ENCODE data around the gene PPM1H.

GRCh38 chr12:62618930-62619329 is 316.0 kb downstream of the PPM1H start:
- TF ChIP-seq E2F4 (CRISPR knock-in tag; IDR thresholded peaks at IDR 0.05; ENCODE audit: borderline replicate concordance, low read depth) = no peak
- TF ChIP-seq, protein P1, sequence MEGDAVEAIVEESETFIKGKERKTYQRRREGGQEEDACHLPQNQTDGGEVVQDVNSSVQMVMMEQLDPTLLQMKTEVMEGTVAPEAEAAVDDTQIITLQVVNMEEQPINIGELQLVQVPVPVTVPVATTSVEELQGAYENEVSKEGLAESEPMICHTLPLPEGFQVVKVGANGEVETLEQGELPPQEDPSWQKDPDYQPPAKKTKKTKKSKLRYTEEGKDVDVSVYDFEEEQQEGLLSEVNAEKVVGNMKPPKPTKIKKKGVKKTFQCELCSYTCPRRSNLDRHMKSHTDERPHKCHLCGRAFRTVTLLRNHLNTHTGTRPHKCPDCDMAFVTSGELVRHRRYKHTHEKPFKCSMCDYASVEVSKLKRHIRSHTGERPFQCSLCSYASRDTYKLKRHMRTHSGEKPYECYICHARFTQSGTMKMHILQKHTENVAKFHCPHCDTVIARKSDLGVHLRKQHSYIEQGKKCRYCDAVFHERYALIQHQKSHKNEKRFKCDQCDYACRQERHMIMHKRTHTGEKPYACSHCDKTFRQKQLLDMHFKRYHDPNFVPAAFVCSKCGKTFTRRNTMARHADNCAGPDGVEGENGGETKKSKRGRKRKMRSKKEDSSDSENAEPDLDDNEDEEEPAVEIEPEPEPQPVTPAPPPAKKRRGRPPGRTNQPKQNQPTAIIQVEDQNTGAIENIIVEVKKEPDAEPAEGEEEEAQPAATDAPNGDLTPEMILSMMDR (IDR thresholded peaks at IDR 0.05) = no peak
- TF ChIP-seq STAT6 (CRISPR knock-in tag; conservative IDR thresholded peaks at IDR 0.05; ENCODE audit: low read depth) = no peak
- TF ChIP-seq, protein P2, sequence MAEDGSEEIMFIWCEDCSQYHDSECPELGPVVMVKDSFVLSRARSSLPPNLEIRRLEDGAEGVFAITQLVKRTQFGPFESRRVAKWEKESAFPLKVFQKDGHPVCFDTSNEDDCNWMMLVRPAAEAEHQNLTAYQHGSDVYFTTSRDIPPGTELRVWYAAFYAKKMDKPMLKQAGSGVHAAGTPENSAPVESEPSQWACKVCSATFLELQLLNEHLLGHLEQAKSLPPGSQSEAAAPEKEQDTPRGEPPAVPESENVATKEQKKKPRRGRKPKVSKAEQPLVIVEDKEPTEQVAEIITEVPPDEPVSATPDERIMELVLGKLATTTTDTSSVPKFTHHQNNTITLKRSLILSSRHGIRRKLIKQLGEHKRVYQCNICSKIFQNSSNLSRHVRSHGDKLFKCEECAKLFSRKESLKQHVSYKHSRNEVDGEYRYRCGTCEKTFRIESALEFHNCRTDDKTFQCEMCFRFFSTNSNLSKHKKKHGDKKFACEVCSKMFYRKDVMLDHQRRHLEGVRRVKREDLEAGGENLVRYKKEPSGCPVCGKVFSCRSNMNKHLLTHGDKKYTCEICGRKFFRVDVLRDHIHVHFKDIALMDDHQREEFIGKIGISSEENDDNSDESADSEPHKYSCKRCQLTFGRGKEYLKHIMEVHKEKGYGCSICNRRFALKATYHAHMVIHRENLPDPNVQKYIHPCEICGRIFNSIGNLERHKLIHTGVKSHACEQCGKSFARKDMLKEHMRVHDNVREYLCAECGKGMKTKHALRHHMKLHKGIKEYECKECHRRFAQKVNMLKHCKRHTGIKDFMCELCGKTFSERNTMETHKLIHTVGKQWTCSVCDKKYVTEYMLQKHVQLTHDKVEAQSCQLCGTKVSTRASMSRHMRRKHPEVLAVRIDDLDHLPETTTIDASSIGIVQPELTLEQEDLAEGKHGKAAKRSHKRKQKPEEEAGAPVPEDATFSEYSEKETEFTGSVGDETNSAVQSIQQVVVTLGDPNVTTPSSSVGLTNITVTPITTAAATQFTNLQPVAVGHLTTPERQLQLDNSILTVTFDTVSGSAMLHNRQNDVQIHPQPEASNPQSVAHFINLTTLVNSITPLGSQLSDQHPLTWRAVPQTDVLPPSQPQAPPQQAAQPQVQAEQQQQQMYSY (CRISPR knock-in tag; IDR thresholded peaks at IDR 0.05) = no peak
- no peak for TF ChIP-seq FOXK1 (CRISPR knock-in tag; IDR thresholded peaks at IDR 0.05)
- TF ChIP-seq, protein P3, sequence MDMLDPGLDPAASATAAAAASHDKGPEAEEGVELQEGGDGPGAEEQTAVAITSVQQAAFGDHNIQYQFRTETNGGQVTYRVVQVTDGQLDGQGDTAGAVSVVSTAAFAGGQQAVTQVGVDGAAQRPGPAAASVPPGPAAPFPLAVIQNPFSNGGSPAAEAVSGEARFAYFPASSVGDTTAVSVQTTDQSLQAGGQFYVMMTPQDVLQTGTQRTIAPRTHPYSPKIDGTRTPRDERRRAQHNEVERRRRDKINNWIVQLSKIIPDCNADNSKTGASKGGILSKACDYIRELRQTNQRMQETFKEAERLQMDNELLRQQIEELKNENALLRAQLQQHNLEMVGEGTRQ (CRISPR knock-in tag; IDR thresholded peaks at IDR 0.05) = no peak
- TF ChIP-seq NR3C1 (CRISPR knock-in tag; conservative IDR thresholded peaks at IDR 0.05; ENCODE audit: low read depth) = no peak
- TF ChIP-seq TCF7 (CRISPR knock-in tag; IDR thresholded peaks at IDR 0.05; ENCODE audit: low read depth) = no peak

Measured in WTC11 (cell line).